GM12878 (cell line): ENCODE data around the gene ALDH1A3. TPM values are rescaled to one million over a fixed set of nuclear protein-coding genes. Genes with fewer than 3 reads are reported as not detected.
A peak's percentile ranks its signal among the peaks of the same experiment; 100 is the strongest.

Experiments used
- ATAC-seq: fragments of 200-7000 bp; cut with Tn5 transposase; 3 replicates; pipeline ENCODE4 v1.9.1; 2020; ENCODE audit warnings: mild to moderate bottlenecking, moderate library complexity
- BruUV-seq: library from RNA; stranded (reverse); fragments of 400-500 nt; replicated peaks from 2 replicates; lab custom pipeline; 2021; lab: Mats Ljungman, UMichigan
- CTCF ChIA-PET: fragments of 300-600 bp; sonication (Branson Sonifier 250); formaldehyde crosslinking; extraction: SDS; loops from one replicate; lab custom pipeline; 2021; ENCODE audit warnings: inconsistent platforms; lab: Yijun Ruan, JAX
- POLR2A ChIA-PET: fragments of 350-600 bp; formaldehyde crosslinking; extraction: SDS; loops from one replicate; lab custom pipeline; 2021; ENCODE audit warnings: inconsistent platforms; lab: Charles Lee
- RAD21 ChIA-PET: fragments of 300-600 bp; sonication (Branson Sonifier 250); formaldehyde crosslinking; loops from one replicate; lab custom pipeline; 2023; ENCODE audit warnings: antibody characterized with exemption; ENCODE audit not compliant: unreplicated experiment; lab: Charles Lee
- SMC1A ChIA-PET: fragments of 300-600 bp; sonication (Branson Sonifier 250); formaldehyde crosslinking; loops from one replicate; lab custom pipeline; 2023; ENCODE audit not compliant: unreplicated experiment, uncharacterized antibody; lab: Charles Lee
- DNase-seq: peaks from one replicate; pipeline ENCODE4 v3.0.0-alpha.2; 2011; ENCODE audit warnings: low read depth, low spot score
- FAIRE-seq: peaks from 3 replicates; lab custom pipeline; 2011; peaks lifted over from hg19 to GRCh38; lab: Jason Lieb, UNC
- H2AFZ ChIP-seq: 2 replicates; pipeline ENCODE4 v1.6.0; 2011; ENCODE audit warnings: low read depth, low read length, control low read depth; ENCODE audit not compliant: control insufficient read depth
- H3K27ac ChIP-seq: 2 replicates; pipeline ENCODE4 v1.5.1; 2011; ENCODE audit warnings: control low read depth; ENCODE audit not compliant: control insufficient read depth, insufficient read depth
- H3K27me3 ChIP-seq, 2 experiments: replicated peaks in 1 of 2; 2 replicates each; pipeline versions ENCODE4 v1.6.0 to v1.6.1; 2011; ENCODE audit warnings: low read length in 1 of 2; ENCODE audit not compliant: control insufficient read depth in 2 of 2, insufficient read depth in 2 of 2
- H3K36me3 ChIP-seq, 2 experiments: 2 replicates each; pipeline ENCODE4 v1.5.1; 2011; ENCODE audit warnings: low read length in 1 of 2; ENCODE audit not compliant: control insufficient read depth in 2 of 2, insufficient read depth in 2 of 2
- H3K4me1 ChIP-seq: 2 replicates; pipeline ENCODE4 v1.6.1; 2011; ENCODE audit warnings: mild to moderate bottlenecking, low read length, moderate library complexity, mixed read lengths; ENCODE audit not compliant: control insufficient read depth, insufficient read depth
- H3K4me2 ChIP-seq: 2 replicates; pipeline ENCODE4 v1.6.0; 2011; ENCODE audit warnings: control low read depth; ENCODE audit not compliant: control insufficient read depth, insufficient read depth
- H3K4me3 ChIP-seq: fragments of 200-600 bp; sonication (generic); 2 replicates; pipeline ENCODE4 v1.5.1; 2016
- H3K79me2 ChIP-seq: 2 replicates; pipeline ENCODE4 v1.6.0; 2011; ENCODE audit warnings: low read length; ENCODE audit not compliant: control insufficient read depth, insufficient read depth
- H3K9ac ChIP-seq: 2 replicates; pipeline ENCODE4 v1.8.0; 2011; ENCODE audit warnings: low read length, control low read depth, mixed read lengths; ENCODE audit not compliant: control insufficient read depth, insufficient read depth
- H3K9me3 ChIP-seq: replicated peaks from 3 replicates; pipeline ENCODE4 v1.5.1; 2011; ENCODE audit warnings: mild to moderate bottlenecking, low read length; ENCODE audit not compliant: control insufficient read depth, insufficient read depth
- H4K20me1 ChIP-seq: 2 replicates; pipeline ENCODE4 v1.6.0; 2011; ENCODE audit not compliant: control insufficient read depth, insufficient read depth
- ASH2L ChIP-seq: fragments of 300-600, 200-600 bp; sonication (generic); IDR thresholded peaks from 2 replicates; pipeline ENCODE4 v1.6.1; 2017; ENCODE audit warnings: low read depth, mild to moderate bottlenecking, borderline replicate concordance
- CREM ChIP-seq: IDR thresholded peaks from 2 replicates; pipeline ENCODE4 v1.6.1; 2014; ENCODE audit warnings: antibody characterized with exemption, low read depth
- ESRRA ChIP-seq: IDR thresholded peaks from 2 replicates; pipeline ENCODE4 v1.6.1; 2012; ENCODE audit warnings: mild to moderate bottlenecking, low read length, improper control_type of control experiment
- GABPA ChIP-seq: IDR thresholded peaks from 2 replicates; pipeline ENCODE4 v1.6.1; 2014; ENCODE audit warnings: antibody characterized with exemption, low read depth, mild to moderate bottlenecking, inconsistent platforms
- IKZF1 ChIP-seq: fragments of 450-650 bp; conservative IDR thresholded peaks from 2 replicates; pipeline ENCODE4 v1.6.1; 2017; ENCODE audit warnings: antibody characterized with exemption, mild to moderate bottlenecking
- LARP7 ChIP-seq: fragments of 450-650 bp; IDR thresholded peaks from 2 replicates; pipeline ENCODE4 v1.6.1; 2017; ENCODE audit warnings: mild to moderate bottlenecking
- MEF2A ChIP-seq: IDR thresholded peaks from 2 replicates; pipeline ENCODE4 v1.6.1; 2011; ENCODE audit warnings: low read depth, mild to moderate bottlenecking, low read length, moderate library complexity; ENCODE audit not compliant: insufficient read depth
- MXI1 ChIP-seq: fragments of 150-350 bp; IDR thresholded peaks from 2 replicates; pipeline ENCODE4 v1.6.1; 2011; ENCODE audit warnings: low read depth, mild to moderate bottlenecking, inconsistent platforms, low read length, improper control_type of control experiment
- NFXL1 ChIP-seq: fragments of 450-650 bp; IDR thresholded peaks from 2 replicates; pipeline ENCODE4 v1.6.1; 2017; ENCODE audit warnings: antibody characterized with exemption, mild to moderate bottlenecking, borderline replicate concordance
- POLR2A ChIP-seq: IDR thresholded peaks from 2 replicates; pipeline ENCODE4 v1.6.1; 2011; ENCODE audit warnings: low read depth, mild to moderate bottlenecking, low read length
- RB1 ChIP-seq: fragments of 450-650 bp; formaldehyde crosslinking; IDR thresholded peaks from 2 replicates; pipeline ENCODE4 v1.6.1; 2017; ENCODE audit warnings: mild to moderate bottlenecking, borderline replicate concordance
- SMAD5 ChIP-seq: IDR thresholded peaks from 2 replicates; pipeline ENCODE4 v1.6.1; 2016; ENCODE audit warnings: antibody characterized with exemption, low read depth
- TBL1XR1 ChIP-seq: IDR thresholded peaks from 2 replicates; pipeline ENCODE4 v1.6.1; 2012; ENCODE audit warnings: low read depth, low read length, improper control_type of control experiment
- TCF7 ChIP-seq: IDR thresholded peaks from 2 replicates; pipeline ENCODE4 v1.6.1; 2014; ENCODE audit warnings: antibody characterized with exemption, borderline replicate concordance
- USF1 ChIP-seq: IDR thresholded peaks from 2 replicates; pipeline ENCODE4 v1.6.1; 2011; ENCODE audit warnings: borderline replicate concordance, low read depth, mild to moderate bottlenecking, moderate library complexity, mixed read lengths, low read length; ENCODE audit not compliant: insufficient read depth; ENCODE audit errors: extremely low read length
- ZNF217 ChIP-seq: fragments of 450-650 bp; IDR thresholded peaks from 2 replicates; pipeline ENCODE4 v1.6.1; 2017; ENCODE audit warnings: antibody characterized with exemption, mild to moderate bottlenecking
- ZNF24 ChIP-seq: fragments of 450-650 bp; IDR thresholded peaks from 2 replicates; pipeline ENCODE4 v1.6.1; 2017; ENCODE audit warnings: antibody characterized with exemption, mild to moderate bottlenecking
- WGBS: methylation state at CpG from one replicate; pipeline ENCODE4 v1.1.6; 2016; ENCODE audit warnings: low lambda C conversion rate; ENCODE audit not compliant: insufficient replicate concordance, insufficient coverage; ENCODE audit errors: missing lambda C conversion rate; 5-methylcytosine and 5-hydroxymethylcytosine counted together
- in situ Hi-C: fragments of 300-500 bp; cut with MboI; formaldehyde crosslinking; loops from 9 replicates; pipeline ENCODE4 v1.14.3; 2018; ENCODE audit warnings: mixed read lengths
- intact Hi-C: fragments of 100-400 bp; cut with micrococcal nuclease; formaldehyde crosslinking; loops from one replicate; pipeline ENCODE4 v1.14.2; 2022; ENCODE audit not compliant: unreplicated experiment
- polyA plus RNA-seq, 11 experiments: library from polyadenylated mRNA; depleted of rRNA in 4 of 11; unstranded in 6 of 11; stranded (reverse) in 5 of 11; fragments of >200 nt; fragmentation: Nextera tagmentation in 4 of 11; fragmentation: Illumina TruSeq in 1 of 11; extraction: Ambion mirVana in 4 of 11; extraction: Trizol in 1 of 11; gene quantifications; 1 replicate in 1 of 11; 2 replicates in 10 of 11; pipeline versions ENCODE4 v1.2.1 to v1.2.3, GENCODE V29; 2011 to 2016; ENCODE audit warnings: inconsistent platforms in 2 of 11, missing spikeins in 2 of 11, low read depth in 1 of 11
- total RNA-seq, 4 experiments: library from RNA; depleted of rRNA in 3 of 4; stranded (reverse); fragments of >200 nt in 3 of 4; fragmentation: Illumina TruSeq in 1 of 4; extraction: Trizol in 1 of 4; gene quantifications; 2 replicates each; pipeline versions ENCODE4 v1.2.1 to v1.2.3, GENCODE V29; 2013 to 2021

Gene ALDH1A3
- total and polyA plus RNA-seq, 10 of the 15 experiments (the other 5 are each of a cell fraction or from before 2014, with no cell fraction given) = 0.06 to 0.69 (median 0.18) TPM

- H2AFZ ChIP-seq = no peak overlapping the region
- peaks cover 42% of the 10 kb centered on the region for H3K79me2 ChIP-seq
- BruUV-seq = no TSS peak
- 0 out of 2 replicates have a peak overlapping the region, but pooled peaks have one; percentile 16 for H3K4me3 ChIP-seq
- no peak overlapping the region for H3K9ac ChIP-seq
- H3K4me2 ChIP-seq = peak overlapping the region; percentile 66; the same call in 1 of the 2 replicates
- peak overlapping the region; percentile 81 for H3K27ac ChIP-seq
- peaks cover 13 to 32% of the 10 kb centered on the region in 2 experiments for H3K36me3 ChIP-seq
- DNase-seq = no peak
- no peaks in the 10 kb centered on the region for H3K27me3 ChIP-seq
- ATAC-seq = no peak
- FAIRE-seq = no peak
- SMC1A ChIA-PET = interaction anchor here (1.1 to 5.9 kb wide), 9 partner anchors 9 to 78 kb away, joined by 3 to 45 read pairs (median 6); partner anchors contain the start of gene LRRK1
- TF ChIP-seq RB1 (no peak), POLR2A (no peak), ESRRA (no peak), SMAD5 (no peak), LARP7 (no peak), TBL1XR1 (no peak), TCF7 (no peak), ASH2L (no peak), ZNF217 (no peak), USF1 (no peak), ZNF24 (no peak), CREM (no peak; the same call in 1 of the 2 replicates), NFXL1 (no peak), MEF2A (no peak), MXI1 (no peak), IKZF1 (no peak), GABPA (no peak)
- H4K20me1 ChIP-seq = 0 out of 2 replicates have a peak, but pooled peaks cover 2% of the 10 kb centered on the region
- 100% methylated on average over 4 of the region's 4 CpGs for WGBS
- peaks cover 81% of the 10 kb centered on the region for H3K4me1 ChIP-seq
- H3K9me3 ChIP-seq = no peaks in the 10 kb centered on the region
- POLR2A ChIA-PET = interaction anchor here (0.8 to 5.3 kb wide), 6 partner anchors 8 to 78 kb away, joined by 3 to 50 read pairs (median 5); no protein-coding TSS in a partner anchor
- RAD21 ChIA-PET = interaction anchor here (2.6 to 6.0 kb wide), 3 partner anchors 11 to 77 kb away, joined by 11 to 76 read pairs (median 48); partner anchors contain the start of gene LRRK1
- CTCF ChIA-PET = interaction anchor here (0.8 to 5.3 kb wide), 6 partner anchors 10 to 78 kb away, joined by 3 to 59 read pairs (median 8); partner anchors contain the start of gene LRRK1
- in situ Hi-C loops = loop anchor here (25.0 kb wide), 1 partner anchor 1418 kb away; no protein-coding TSS in a partner anchor
- intact Hi-C loops = no loop called here
Measured at GRCh38 chr15:100930306-100930848, 50.7 kb downstream of the ALDH1A3 start.
